GM21423 (cell line): Measurements from ENCODE around the gene SPOCK1.

Source experiments
- ATAC-seq: cut with Tn5 transposase; IDR thresholded peaks from one replicate; pipeline ENCODE4 v1.9.1; 2021; ENCODE audit warnings: mild to moderate bottlenecking, moderate library complexity; ENCODE audit not compliant: unreplicated experiment

The SPOCK1 gene

DNA sequence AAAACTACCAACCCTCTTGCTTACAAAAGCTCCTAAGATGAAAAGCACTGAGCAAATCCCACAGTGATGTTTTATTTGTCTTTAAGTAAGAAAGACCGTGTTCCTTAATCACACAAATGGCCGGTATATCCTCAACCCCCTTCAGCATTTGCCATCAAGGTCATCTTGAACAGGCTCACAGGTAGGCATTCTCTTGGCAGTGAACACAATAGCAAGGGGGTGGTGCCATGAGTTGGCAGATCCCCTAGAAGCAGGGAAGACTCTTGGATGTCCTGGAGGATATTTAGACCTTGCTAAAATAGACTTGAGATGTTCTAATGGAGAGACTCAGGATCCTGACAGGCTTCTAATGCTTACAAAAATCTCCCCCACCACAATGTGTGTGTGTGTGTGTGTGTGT is 323.0 kb downstream of the SPOCK1 start:
- ATAC-seq = no peak

DNA sequence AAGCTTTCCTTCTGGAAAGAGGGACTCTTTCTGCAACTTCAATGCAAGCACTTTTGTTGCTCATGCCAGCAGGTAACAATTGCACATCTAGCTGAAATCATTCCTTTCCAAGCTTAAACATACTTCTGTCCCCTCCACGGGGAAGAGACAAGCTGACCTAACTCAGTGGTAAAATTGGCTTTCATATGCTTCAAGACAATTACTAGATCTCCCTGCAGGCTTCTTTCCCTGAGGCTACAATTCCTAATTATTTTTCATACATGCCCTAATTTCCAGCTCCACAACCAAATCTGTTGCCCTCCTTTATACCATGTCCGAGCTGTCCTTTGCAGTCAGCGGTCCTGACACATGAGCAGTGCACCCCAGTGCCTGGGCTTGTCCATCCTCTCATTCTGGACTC is 324.9 kb downstream of the SPOCK1 start:
- no peak for ATAC-seq

DNA sequence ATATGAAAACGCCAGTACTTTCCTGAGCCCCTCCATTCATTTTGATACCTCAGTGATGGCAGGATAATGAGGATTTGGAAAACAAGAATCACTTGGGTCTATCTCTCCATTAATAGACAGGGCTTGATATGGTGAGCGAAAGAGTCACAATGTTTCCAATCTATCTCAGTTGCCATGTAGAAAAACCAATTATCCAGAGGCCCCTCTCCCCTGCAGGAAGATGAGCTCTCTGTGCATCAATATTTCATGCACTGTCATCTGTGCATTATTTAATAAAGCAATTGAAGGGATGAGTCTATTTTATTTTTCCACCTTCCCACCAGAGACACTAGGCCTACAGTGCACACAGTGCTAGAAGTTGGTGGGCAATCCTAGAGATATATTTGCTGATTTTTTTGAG is 326.9 kb downstream of the SPOCK1 start:
- no peak for ATAC-seq

DNA sequence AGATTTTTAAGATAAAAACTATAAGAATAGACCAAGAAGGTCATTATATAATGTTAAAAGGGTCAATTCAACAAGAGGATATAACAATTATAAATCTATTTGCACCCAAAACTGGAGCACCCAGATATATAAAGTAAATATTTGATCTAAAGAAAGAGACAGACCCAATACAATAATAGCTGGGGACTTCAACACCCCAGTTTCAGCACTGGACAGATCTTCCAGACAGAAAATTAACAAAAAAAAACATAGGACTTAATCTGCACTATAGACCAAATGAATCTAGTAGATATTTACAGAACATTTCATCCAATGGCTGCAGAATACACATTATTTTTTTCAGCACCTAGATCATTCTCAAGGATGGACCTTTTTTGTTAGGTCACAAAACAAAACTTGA is 331.9 kb downstream of the SPOCK1 start:
- no peak for ATAC-seq

DNA sequence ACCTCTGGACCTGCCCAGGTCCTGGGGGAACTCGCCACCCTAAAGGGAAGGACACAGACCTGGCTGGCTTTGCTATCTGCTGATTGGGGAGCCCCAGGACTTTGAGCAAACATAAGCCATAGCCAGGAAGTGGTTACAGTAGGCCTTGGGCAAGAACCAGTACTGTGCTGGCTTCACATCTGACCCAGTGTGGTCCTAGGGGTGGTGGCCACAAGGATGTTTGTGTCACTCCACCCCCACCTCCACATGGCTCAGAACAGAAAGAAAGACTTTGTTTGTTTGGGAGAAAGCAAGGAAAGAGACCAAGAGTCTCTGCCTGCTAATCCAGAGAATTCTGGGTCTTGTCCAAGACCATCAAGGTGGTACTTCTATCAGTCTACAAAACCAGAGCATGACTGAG is 334.2 kb downstream of the SPOCK1 start:
- ATAC-seq = no peak

DNA sequence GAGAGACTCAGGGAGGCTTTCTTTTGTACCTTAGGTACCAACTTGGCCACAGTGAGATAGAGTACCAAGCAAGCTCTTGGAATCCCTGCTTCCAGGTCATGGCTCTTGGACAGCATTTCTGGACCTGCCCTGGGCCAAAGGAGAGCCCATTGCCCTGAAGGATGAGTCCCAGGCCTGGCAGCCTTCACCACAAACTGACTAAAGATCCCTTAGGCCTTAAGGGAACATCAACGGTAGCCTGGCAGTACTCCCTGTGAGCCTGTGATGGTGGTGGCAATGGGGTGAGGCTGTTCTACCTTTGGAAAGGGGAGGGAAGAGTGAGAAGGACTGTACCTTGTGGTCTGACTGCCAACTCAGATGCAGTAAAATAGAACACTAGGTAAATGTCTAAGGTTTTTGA is 334.6 kb downstream of the SPOCK1 start:
- no peak for ATAC-seq

DNA sequence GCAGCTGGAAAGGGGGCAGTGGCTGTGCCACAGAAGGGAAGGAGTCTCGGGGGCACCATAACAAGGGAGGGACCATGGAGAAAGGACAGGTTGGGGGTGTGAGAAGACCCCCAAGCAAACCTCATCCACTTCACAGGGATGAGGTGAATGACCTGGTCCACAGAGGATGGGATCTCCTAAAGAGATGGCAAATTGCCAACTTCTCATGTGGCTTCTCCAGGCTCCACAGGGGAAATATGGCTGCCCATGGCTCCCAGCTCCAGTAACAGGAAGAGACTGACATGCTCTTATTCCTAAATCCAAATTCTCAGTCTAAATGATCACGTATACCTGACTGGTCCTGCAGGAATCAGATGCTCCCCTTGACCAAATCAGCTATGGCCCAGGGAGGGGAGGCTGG is 340.4 kb downstream of the SPOCK1 start:
- no peak for ATAC-seq

DNA sequence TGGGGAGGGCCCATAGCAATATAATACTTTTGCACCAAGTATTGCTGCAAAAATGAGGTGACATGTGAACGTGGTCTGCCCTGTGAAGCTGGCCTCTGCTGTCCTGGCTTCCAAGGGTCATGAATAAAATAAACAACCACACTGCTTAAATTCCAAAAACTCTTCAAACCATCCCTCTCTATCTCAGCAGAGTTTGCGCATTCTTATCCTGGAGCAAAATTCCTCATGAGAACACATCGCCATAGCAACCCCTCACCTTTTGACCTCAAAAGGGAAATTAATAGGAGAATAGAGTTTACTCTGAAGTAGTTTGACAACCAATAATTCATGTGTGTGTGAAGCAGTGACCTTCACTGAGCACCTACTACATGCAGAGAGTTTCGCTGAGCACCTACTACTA is 342.9 kb downstream of the SPOCK1 start:
- ATAC-seq = no peak

DNA sequence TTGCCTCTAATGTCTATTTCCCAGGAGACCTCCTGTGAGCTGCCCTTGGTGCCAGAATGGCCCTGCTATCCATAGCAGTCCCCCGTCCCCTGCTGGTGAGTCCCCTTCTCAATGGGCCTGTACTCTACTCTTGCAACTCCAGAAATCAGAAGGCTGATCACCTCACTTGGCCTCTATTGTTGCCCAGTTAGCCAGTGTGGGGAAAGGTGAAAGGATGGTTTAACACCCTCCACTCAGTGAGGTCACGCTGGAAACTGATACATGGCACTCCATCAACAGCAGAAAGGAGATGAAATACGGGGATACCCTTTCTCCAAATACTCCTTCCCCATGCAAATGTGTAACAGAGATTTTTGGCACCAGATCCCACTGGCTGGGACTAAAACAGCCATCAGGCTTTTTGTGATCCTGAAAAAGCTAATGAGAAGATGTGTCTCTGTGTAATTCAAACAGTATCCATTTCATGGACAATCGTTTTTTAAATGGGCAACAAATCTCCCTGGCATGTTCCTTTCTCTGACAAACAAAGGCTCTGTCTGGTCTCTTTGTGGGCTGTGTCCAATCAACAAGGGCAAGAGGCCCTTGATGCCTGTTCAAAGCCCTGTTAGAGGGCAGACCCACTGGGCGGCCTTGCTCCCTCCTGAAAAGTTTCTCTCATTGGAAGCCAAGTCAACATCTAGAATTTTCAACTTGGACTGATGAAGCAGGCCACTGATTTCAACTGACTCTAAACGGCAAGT is 343.7 kb downstream of the SPOCK1 start:
- ATAC-seq = no peak

DNA sequence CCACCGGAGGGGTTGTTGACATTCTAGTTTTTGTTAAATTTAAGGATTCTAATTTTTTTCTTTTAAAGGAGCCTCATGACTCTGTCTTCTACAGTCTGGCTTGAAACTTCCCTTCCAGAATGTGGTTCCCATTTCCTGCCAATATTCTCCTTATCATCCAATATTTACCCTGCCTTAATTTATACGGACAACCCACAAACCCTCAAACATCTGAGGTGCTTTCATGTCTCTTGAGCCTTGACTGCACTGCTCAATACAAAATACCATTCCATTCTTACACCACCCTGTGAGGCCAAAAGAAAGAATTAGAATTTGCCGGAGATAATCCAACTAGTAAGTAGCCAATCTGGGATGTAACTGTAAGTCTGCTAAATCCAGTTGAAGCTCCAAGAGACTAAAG is 346.5 kb downstream of the SPOCK1 start:
- no peak for ATAC-seq

DNA sequence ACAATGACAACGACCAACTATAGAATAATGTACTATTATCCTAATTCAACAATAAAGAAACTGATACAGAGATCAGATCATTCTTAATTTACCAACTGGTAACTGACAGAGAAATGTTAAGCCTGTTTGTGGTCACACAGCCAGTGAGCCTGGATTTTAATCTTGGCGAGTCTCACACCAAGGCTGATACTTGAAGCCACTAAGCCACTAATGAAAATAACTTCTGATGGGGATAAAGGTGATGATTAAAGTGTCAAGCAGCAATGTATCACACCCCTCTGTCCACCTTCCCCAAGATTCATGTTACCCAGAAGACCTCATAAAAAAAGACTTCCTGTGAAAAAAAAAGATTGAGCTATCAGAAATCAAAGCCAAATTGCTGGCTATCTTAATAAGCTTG is 350.5 kb downstream of the SPOCK1 start:
- no peak for ATAC-seq

DNA sequence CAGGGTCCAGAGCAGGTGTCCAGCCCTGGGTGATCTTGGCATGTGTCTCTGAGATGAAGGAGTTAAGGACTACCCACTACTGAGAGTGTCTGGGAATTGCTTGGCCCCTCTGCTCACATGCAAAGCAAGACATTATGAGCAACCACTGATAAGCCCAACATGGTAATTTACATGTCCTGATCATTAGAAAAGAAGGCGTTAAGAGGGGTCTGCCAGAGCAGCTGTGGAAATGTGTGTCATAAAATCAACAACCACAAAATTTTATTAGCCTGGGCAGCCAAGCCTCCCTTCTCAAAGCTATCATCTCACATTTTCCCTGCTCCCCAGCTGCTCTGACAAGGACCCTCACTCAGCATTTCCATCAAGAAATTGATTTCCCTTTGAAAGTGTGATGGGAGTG is 351.0 kb downstream of the SPOCK1 start:
- no peak for ATAC-seq

DNA sequence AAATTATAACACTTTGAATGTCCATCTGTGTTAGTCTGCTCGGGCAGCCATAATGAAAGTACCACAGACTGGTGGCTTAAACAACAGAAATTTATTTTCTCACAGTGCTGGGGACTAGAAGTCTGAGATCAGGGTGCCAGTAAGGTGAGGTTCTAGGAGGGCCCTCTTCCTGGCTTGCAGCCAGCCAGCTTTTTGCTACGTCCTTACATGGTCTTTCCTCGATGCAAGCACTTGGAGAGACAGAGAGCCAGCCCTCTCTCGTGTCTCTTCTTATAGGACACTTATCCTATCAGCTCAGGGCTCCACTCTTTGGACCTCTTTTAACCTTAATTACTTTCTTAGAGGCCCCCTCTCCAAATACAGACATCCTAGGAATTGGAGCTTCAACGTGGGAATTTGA is 351.8 kb downstream of the SPOCK1 start:
- ATAC-seq = no peak

DNA sequence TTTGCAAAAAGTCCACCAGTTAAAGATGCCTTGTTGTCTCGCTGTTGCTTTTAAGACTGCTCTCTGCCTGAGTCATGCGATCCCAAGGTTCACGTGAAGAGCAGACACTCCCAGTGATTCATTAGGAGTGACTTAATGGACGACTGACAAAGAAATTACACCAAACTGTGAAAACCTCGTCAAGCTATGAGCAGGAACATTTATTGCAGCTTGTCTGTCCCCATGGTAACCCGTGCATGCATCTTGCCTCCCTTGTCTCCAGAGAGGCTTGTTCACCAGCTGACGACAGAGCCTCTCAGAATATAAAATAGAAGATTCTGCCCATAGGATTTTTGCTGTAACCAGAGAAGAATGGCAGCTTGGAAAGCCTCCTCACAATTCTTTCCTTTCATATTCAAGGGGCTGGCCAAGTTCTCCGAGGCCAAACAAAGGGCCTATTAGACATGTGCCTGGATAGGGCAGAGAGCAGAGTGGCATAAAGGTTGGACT is 352.7 kb downstream of the SPOCK1 start:
- no peak for ATAC-seq

DNA sequence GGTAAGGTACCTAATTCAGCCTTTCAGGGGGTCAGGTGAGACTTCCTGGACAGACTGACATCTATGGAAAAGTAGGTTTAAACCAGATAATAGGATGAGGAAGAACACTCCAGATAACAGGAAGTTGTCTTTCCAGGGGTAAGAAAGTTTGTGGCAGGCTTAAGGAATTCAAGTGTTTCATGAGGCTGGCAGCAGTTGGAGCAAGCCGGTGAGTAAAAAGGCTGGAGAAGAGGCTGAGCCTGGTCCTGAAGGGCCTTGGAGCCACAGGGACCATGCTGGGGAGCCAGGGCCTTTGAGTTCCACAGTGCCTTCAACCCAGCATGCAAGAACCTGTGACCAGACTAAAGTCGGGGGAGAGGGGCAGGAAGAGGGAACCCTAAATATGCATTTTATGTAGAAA is 353.4 kb downstream of the SPOCK1 start:
- no peak for ATAC-seq

DNA sequence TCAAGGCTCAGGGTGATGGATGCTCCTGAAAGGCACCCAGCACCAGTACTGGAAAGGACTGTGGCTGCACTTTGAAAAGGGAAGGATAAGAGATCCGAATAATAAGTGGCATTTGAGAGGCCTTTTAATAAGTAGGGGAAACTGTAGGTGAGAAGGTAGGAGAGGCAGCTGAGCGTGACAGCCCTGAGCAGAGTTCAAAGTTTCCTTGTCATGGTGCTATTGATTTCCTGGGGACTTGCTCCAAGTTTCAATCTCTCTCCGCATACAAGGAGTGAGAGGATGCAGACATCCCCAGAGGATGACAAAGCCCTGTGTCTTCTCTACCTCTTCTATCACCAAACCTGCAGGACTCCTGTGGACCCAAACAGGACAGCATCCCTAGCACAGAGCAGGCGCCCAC is 354.5 kb downstream of the SPOCK1 start:
- no peak for ATAC-seq

DNA sequence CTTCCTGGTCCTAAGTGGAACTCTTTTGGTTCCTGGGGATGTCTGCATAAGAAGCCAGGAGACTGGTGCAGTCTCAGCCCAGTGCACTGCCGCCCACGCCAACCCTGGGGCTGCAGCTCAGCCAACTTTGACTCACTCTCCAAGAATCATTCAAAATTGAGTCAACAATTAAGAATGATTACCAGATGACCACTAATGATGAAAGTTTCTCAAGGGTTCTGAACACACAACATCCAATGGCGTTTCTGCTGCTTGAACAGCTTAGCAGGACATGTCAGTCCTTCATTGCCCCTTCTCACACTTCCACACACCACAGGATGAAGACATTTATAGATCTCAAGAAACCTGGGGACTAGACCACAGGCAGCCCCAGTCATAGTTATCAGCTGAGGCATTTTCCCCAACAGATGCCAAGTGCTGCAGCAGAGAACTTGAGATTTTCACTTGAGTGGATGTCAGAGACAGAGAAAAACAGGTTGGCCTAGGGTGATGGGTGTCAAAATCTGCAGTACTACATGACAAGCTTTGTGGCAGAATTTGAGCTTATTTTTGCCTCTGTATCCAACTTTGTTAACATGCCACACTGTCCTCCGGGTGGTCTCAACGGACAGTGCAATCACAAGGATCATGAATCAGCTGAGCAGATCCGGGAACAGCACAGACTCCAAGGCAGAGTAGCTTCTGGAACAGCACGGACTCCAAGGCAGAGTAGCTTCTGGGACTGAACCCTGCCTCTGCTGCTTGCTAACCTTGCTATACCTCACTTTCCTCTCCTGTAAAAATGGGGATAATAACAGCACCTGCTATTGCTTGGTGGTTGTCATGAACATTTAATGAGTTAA is 356.1 kb downstream of the SPOCK1 start:
- ATAC-seq = peak; percentile 59

DNA sequence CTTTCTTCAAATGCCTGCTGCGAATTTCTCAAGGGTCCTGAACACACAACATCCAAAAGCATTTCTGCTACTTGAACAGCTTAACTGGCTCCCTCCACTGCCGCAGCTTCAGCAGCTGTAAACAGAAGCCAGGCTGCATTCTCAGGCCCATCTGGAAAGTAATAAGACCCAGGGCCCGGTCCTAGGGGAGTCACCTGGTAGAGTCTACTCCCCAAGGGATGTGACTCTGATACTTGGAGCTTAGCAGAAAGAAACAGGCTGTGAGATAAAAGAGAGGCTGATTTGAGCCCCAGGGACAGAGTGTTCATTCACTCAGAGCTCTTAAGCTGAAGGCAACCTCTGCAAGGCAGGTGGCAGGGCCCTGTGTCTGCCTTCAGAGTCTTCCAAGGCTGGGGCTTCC is 356.8 kb downstream of the SPOCK1 start:
- ATAC-seq = peak; percentile 22

DNA sequence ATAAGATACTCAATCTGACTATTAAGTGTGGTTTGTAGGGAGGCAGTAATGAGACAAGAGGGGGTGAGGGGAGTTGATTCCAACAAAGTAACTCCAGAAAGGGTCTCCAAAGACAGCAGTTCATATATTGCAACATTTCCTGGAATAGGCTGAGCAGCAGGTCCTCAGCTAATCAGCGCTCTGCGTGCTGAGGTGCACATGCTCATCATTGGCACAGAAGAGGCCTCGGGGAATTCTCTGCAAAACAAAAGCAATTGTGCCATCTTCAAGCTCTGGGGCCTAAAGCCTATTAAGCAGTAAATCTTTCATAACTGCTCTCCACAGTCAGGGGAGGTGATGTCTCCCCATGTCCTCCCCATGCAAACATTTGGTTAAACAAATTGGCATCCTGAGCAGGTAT is 357.3 kb downstream of the SPOCK1 start:
- no peak for ATAC-seq

DNA sequence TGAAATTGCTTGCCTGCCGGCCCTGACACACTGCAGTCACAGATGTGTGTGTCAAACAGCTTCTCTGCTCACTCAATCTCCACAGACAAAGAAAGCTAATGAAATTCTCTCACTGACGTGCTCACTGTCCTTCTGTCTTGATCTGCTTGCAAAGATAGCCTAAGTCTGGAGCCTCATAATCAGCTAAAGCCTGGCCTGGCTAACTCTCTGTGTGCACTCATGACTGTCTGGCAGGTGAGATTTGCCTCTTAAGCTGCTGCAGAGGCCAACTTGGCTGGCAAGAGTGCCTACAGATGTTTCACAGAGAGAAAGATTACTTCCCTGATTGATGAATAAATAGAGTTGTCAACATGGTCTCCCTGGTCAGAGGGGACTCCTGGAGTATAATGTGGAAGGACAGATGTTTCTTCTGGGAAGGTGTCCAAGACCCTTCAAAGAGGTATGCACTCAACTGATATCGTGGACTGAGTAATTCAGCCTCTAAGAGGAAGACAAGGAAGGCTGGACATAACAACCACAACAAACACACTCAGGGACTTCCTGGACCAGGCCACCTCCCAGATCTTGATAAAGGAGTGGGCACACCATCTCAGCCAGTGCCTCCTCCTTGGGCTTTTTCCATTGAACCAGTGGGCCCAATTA is 362.0 kb downstream of the SPOCK1 start:
- ATAC-seq = no peak

DNA sequence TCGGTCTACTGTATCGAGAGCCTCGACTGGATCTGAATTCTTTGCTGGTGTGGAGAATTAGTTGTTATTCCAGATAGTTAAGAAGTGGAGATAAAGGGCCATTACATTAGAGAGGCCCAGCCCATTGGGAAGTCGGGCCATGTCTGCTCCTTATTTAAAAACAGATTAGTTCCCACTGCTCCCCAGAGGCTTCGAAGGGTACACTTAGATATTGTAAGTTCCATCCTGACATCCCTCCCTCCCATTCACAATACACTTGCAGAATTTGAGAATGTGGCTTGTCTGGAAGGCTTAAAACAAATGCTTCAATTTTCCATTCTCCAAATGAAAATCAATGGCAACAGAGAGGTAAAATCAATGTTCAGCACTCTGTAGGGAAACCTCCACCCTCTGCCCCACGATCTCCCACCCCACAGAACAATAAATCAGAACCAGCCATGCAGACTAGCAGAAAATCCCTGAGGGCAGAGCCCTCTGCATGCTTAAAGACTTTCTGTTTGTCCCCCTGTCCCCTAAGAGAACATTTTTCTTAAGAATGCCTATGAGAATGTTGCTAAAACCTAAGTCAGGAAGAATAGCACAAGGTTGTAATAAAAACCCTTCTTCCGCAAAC is 364.1 kb downstream of the SPOCK1 start:
- no peak for ATAC-seq
